AG08395 (cell line): ENCODE measurements around the gene SORCS2.

ENCODE experiments used
- DNase-seq: peaks from one replicate; pipeline ENCODE4 v3.0.0; 2012; ENCODE audit warnings: mixed read lengths, low spot score

The SORCS2 gene

DNA sequence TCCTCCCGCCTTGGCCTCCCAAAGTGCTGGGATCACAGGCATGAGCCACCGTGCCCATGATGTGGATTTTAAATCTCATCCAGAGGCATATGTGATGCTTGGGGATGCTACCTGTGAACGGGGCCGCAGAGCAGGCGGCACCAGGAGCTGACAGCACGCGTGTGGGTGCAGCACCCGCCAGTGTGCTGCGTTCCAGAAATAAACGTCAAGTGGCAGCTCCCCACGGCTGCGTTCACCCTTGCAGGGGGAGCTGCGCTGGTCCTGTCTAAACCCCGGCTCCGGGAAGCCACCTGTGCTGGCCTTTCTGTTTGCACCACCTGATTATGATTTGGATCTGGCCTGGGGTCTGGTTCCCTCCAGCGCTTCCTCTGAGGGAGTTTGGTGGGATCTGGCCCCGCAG lies 77.8 kb downstream of the SORCS2 start:
- DNase-seq, result no peak

DNA sequence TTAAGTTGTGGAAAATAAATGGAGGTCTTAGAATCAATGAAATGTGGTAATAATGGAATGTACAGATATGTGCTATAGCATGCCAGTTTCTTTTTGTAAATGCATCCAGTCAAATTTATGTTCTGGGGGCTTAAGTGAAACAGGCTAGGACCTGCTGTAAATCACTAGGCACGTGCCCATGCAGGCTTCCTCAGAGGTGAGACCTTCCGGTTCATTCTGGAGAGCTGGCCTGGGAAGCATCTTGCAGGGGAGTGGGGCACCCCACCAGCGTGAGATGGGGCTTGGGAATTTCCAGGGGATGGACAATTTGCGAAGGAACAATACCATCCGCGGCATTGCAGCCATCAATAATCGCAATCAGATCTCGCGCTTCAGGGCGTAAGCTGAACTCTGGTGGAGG lies 80.1 kb downstream of the SORCS2 start:
- DNase-seq, result no peak

DNA sequence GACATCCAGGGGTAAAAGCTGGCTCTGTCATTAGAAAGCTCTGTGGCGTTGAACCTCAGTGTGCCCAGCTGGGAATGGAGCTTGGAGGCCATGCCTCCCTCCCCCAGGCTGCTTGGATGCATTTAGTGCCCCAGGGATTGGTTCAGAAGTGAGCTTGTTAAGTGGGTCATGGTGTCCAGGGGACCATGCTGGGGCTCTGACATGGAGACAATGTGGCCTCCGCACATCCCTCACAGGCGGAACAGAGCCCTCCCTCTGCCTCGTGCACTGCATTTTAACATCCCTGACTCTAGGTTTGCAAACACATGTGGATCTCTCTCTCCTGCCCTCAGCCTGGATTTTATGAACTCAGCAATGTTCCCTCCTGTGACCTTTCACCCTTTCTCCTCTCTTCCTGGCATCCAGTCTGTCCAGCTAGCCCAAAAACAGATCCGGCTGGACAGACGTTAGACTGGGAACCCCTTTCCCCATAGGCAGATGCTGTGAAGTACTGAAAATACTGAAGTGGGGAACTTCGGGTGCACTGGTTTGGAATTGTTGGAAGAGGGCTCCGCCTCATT lies 81.5 kb downstream of the SORCS2 start:
- DNase-seq, result no peak

DNA sequence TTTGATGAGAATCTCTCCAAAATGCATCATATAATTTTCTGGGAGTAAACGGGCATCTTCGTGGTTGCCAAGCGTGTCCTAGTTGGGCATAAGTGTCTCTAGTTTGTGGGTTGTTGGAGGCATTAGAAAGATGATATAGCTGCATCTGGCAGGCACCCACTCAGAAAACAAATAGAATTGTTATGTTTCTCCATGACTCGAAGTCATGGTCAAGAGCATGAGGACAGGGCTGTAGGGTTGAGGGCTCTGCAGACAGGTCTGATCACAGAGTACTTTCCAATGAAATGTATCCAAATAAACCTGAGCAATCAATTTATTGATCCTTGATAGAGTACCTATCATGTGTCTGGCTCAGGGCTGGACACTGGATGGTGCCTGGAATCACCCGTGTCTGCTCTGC lies 82.7 kb downstream of the SORCS2 start:
- no peak for DNase-seq

DNA sequence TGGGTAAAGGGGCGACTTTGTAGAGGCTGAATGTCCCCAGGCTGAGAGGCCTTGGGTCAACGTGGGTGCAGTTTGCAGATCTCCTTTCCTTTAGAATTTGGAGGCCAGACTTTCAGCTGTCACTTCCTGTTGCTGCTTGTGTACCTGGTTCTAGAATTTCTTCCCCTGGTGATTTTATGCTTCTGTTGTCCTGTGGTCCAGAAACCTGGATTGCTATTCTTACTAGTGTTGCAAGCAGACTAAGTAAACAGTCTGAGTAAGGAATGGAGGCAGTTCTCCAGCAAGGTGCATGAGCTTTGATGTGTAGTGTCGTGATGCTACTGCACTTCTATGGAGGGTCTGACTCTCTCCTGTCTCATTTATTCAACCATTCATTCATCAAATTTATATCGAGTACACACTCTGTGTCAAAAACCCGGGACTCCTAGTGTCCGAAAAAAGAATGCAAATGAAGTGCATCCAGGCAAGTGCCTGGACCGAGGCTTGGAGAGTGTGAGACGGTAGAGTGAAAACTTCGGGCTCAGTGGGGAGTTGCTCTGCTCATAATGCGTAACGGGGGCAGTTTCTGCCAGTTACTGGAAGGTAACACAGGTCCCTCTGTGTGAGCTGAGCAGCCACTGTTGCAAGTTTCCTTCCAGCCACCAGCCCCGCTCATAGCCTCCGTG lies 83.3 kb downstream of the SORCS2 start:
- no peak for DNase-seq

DNA sequence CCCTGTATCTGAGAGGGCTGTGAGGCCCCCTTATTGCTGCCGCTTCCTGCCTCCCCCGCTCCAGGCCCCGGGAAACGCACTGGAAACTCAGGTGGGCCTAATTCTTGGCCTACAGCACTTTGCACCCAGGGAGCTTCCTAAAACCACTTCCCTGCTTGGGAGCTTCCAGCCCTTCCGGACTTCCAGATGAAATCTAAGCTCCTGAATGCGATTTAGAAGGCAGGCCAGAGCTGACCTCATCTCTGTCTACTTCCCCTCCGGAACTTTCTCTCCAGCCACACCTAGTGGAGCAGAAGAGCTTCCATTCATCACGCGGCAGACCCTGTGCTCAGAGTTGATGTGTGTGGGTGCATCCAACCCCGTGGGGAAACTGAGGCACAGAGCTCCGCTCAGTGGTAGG lies 84.2 kb downstream of the SORCS2 start:
- DNase-seq, result no peak

DNA sequence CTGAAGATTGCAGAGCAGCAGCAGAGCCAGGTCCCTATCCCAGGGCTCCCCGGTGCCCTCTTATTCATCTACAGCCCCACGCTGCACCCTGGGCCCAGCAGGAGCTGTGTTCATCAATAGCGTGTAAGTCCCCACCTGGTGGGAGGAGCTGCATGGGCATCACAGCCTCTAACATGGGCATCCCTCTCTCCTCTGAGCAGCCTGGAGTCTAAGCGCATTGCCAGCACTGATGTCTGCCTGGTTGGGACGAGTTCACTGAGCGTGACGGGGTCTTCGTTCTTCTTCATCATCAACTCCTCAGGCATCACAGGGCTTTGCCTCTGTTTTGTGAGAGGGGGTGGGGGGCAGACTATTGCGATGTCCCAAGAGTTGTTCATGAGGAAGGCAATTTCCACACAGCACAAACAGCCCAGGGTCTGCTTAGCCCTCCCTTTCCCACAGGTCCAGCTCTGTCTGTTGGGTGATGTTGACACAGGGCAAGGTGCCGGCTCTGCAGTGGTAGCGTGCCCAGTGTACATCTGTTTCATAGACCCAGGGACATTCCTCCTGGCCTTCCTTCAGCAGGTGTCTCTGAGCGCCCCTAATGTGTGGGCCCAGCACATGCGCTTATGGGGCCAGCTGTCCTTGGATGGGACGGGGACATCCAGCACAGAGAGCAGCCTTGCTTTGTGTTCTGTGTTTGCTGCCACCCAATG lies 85.9 kb downstream of the SORCS2 start:
- no peak for DNase-seq

DNA sequence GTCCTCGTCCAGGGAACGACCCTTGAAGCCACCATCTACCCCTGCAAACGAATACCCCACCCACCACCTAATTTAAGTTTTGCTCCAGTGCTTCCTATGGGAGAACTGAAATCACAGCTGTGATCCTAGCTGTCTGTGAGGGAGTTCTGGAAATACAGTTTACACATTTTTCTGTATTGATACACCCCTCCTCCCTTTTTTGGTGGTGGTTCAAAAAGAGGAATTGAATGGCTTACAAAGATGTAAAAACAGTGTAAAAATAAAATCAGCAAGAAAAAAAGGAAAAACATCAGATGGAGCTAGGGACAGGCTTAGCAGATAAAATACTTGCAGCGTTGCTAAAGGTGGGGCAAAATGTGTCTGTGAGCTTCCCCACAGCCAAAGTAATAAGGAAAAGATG lies 86.6 kb downstream of the SORCS2 start:
- DNase-seq, result no peak

DNA sequence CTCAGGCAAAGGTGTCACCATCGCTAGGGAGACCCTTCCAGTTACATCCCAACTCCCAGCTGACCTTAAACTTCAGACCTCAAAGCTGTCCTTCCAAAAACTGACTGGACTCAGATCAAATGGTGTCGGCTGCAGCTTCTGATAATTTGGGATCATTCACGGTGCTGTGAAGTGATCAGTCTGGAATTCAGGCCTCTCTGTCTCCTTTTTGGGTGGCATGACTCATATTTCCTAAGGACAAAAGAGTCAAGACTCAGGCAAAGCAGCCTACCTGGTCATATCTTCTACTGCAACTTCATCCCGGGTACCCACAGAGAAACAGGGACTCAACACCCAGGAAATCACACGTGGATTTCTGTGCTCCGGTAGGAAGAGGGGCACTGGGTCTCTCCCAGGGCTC lies 87.6 kb downstream of the SORCS2 start:
- DNase-seq, result peak; percentile 45

DNA sequence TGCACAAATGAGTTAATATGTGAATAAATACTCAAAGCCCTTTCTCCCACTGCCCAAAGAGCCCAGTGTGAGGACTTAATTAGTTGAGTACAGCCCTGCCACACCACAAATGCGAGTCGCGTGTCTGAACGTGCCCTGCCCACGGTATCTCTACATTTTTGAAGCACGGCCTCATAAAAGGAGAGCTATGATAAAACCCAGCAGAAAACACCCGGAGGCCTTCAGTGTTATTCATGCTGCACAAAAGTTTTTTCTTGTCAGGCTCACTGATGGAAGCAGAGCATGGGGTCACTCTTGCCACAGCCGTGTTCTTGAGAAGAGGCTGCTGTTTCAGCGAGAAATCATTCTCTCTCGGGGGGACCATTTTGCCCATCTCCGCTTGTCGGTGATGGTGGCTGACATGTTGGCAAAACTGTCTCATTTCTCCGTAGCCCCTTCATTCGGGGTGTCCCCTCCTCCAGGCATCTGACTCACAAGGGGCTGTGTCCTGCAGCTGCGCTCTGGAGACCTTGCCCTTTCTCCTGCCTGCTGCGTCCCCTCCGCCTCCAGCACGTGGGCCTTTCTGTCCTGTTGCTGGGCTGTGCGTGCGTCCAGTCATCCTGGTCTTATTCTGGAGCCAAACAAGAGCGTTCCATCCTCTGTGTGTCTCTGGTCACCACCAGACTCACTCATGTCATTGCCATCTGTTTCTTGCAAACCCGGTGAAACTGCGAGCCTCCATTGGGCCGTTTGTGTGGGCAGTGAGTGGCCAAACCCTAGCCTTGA lies 88.8 kb downstream of the SORCS2 start:
- peak; percentile 74 for DNase-seq

DNA sequence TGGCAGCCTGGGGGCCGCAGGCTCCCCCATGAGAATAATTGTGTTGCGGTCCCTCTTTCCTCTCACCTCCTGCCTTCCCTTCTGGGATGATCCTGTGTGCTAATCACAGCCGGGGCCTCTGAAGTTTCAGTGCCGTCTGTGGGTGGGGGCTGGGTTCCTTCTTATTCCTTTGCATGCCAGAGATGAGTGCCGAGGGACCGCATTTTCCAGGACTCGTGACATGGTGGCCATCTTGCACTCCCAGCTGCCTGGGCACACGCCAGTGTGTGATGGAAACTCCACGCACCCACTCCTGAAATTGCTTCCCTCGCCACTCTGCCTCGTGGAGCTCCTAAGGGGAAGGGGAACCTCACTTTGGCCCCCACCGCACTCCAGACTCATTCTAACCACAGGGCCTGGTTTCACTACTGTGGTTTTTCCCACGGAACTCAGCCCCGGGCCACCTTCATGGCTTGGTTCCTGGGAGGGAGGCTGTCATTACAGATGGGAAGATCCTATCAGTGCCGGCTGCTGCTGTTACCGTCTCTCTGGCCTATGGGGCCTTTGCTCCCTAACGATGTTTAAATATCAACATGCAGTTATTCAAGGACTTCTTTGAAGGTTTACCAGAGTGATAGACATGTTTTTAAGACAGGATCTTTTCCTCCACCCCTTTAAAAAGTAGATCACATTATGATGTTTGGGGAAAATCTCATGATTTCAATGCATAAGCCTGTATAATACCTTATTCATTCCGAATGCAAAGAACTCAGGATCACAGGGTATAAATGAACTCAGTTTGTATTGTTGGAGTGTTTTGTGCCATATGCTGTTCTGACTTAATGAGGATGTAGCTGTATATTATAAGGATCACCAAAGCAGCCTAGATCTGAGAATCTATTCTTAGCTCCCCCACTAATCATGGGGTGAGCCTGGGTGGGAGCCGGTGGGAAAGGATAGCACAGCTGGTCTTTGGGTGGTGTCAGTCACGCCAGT lies 89.6 kb downstream of the SORCS2 start:
- DNase-seq, result peak; percentile 46

DNA sequence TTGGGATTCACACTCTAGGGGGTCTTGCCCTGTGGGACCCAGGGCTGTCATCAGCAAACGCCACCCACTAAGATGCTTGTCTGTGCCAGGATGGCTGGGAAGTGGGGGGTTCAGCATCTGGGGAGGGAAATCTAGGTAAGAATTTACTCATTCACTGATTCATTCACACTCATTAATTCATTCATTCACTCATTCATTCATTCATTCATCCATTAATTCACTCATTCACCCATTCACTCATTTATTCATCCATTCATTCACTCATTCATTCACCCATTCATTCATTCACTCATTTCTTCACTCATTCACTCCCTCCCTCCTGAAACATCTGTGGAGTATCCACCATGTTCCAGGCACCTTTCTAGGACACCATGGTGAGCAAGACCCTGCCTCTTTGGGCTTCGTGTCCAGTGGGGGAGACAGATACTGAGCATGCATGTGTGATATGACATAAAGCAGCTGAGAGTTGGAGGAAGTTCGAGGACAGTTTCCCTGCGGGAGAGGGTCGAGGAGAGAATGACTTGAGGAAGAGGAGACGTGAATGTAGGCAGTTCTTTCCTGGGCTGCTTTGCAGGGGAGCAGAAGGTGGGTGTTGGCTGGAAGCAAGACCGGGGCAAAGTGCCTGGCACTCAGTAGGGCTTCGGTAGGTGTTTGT lies 90.6 kb downstream of the SORCS2 start:
- no peak for DNase-seq

DNA sequence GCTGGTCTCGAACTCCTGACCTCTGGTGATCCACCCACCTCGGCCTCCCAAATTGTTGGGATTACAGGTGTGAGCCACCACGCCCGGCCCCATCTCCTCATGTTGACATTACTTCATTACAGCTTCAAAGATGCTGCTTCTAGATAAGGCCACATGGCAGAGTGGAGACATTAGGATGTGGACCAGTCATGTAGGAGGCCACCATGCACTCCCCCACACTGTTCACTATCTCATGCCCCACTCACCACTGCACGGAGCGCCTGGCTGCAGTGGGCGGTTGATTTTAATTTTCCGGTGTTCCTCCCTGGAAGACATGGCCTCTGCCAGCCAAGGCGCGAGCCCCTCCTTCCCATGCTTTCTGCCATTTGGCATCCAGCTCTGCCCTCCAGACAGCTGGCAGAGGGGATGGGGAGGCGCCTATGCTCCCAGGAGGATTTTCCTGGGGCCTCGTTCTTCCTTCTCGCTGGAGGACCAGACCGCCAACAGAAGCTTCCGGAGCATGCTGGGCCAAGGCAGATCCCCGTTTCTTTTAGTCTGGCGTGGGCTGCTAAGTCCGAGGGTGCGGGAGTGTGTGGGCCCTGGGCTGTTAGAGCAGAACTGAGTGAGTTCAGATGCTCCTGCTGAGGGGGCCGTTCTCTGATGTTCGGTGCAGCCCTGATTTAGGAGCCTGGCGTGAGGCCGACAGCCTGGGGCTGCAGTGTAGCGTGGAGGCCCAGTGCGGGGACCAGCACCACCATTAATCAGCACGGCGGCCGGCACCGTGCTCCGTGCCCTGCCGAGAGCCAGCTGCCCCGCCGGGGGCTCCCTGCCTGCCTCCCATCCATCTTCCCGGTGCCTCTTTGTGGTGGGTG lies 93.1 kb downstream of the SORCS2 start:
- no peak for DNase-seq

DNA sequence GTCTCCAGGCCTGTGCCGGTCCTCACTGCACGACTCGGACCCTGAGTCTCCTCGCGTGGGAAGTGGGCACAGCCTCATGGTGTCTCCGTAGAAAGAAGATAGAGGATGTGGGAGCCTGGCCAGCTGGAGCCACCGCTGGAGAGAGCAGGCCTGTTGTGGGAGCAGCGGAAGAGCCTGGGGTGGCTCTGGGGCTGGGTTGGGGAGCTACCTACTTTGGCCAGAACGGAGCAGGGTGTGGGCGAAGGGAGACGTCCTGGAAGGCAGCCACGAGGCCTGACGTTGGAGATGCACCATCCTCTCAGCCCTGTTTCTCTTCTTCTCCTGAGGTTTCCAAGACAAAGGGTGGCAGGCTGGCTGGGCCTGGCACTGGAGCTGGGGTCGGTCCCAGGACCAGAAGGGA lies 93.8 kb downstream of the SORCS2 start:
- DNase-seq, result no peak

DNA sequence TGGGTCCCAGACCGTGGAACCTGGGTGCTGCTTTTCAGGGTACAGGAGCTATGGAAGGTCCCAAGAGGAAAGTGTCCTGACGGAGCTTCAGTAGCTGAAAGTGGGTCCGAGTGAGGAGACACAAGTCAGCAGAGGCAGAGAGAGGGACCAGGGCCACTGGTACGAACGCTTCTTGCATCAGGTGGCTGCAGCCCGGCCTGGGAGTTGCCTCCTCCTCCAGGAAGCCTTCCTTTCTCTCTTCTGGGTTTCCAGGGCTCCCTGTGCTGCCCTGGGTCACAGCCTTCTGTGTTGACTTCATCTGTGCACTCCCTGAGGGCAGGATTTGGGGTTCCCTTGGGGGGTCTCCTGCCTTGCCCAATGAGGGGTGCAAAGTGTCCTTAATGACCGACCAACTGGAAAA lies 94.5 kb downstream of the SORCS2 start:
- no peak for DNase-seq

DNA sequence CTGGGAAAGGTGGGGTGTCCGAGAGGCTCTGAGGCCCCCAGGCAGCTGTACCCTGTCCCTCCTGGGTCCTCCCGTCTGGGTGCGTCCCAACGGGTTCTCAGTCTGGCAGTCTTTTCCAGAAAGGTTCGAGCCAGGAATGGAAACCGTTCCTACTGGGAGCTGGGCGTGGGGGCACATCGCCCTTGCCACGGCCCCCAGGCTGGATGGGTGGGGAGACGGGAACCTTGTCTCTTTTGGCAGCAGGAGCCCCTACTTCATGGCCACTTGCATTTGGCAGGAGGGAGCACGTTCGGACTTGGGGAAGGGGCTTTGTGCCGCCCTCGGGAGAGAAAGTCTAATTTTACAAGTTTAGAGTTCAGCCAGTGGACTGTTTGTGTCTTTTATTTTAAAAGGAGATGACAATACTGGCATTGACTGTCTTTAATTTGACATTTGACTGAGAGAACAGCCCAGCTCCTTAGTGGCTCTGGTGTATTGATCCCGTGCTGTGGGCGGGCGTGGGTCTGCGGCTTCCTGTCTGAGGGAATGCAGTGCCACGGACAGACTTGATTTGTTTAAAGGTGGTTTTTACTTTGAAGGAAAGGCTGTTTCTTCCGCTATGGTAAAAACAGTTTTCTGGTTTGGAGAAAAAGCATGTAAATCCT lies 95.1 kb downstream of the SORCS2 start:
- no peak for DNase-seq

DNA sequence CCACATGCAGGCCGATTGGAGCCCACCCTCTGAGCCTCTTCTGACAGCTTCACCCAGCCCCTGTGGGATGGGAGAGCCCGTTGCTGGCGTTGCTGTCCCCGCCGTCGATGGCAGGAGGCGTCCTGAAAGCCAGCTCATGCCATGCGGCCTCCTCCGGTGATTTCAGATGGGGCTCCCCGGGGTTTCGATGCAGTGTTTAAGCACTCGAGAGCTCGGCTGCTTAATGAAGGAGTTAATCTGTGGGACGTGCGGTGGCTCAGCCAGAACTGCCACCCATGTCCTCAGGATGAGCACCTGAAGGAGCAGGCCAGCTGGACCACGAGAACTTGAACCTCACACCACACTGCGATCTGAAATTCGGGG lies 95.6 kb downstream of the SORCS2 start:
- DNase-seq, result no peak

DNA sequence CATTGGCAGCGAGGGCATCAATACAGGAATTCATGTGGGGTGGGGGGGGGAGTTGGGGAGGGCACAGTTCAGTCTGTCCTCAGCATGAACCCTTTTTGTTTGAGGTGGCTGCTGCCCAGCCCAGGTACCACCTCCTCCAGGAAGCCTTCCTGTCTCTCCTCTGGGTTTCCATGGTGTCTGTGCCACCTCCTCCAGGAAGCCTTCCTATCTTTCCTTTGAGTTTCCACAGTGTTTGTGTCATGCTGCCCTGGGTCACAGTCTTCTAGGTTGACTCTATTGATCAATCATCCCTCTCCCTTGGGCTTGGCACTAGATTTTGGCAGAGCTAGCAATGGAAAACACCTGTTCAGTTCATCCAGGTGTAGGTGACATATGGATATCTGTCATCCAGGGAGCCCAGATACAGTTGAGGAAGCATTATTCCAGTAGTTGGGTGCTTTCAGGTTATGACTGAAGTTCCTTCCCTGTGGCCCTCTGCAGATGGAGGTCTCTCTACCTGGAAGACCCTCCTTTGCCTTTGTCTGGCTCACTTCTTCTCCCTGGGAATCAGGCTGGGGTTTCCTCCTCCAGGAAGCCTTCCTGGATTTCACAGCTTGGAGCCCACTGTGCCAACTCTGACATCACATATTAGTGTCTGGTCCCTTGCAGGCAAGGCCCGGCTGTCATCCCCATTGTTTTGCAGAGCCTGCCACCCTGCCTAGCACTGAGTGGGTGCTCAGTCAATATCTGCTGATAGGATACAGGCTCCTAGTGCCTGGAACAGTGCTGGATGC lies 96.6 kb downstream of the SORCS2 start:
- no peak for DNase-seq

DNA sequence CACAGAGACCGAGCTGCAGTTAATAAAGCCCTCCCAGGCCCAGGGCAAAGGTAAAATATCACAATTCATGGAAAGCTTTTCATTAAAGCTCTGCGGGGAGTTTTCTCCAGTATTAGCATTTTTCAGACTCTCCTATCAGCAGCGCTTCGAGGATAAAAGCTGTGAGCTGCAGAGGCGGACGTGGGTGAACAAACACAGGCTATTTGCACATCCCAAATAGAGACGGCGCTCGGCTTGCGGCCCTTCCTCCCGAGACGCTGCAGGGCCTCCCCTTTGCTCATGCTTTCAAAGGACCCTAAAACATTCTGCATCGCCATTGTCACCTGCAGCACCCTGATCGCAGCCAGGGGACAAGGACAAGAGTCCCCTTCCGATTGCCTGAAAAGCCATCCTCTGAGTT lies 97.3 kb downstream of the SORCS2 start:
- DNase-seq, result no peak
